ENCODE data around the gene CCDC187.
A peak's percentile ranks its signal among the peaks of the same experiment; 100 is the strongest.

CCDC187 gene

DNA sequence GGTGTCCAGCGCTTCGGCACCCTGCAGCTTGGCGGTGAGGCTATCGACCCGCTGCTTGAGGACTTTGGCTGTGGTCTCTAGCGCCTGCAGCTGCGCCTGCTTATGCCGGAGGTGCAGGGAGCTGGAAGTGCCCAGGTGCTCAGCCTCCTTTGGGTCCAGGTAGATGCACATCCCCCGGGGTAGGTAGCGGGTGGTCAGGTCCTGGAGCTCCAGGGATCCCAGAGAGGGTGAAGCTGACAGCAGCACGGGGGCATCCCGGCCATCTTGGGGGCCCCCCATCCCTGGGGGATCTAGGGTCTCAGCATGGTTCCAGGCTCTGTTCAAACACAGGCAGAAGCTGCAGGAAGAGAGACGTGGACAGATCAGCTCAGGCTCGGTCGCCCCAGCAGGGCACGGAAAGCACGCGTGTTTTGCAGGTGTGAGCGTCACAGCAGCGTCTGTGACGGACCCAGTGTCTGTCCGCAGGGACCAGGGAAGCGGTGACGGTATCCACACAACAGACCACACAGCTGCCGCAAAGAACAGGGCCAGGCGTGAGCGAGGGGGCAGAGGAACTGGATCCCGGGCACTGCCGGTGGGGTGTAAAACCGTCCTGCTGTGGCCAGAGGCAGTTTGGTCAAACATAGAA lies 17.4 kb downstream of the CCDC187 start:
- DNase-seq (ENCODE audit: low read depth in 1 of 2, low spot score in 1 of 2) = no peak

- no peak for DNase-seq (ENCODE audit: low read depth in 1 of 2, low spot score in 1 of 2)
Observed at GRCh38 chr9:136285501-136286358, 18.2 kb downstream of the CCDC187 start.

GRCh38 chr9:136284951-136285350 lies 18.9 kb downstream of the CCDC187 start:
- DNase-seq (ENCODE audit: low read depth in 1 of 2, low spot score in 1 of 2) = no peak

DNA sequence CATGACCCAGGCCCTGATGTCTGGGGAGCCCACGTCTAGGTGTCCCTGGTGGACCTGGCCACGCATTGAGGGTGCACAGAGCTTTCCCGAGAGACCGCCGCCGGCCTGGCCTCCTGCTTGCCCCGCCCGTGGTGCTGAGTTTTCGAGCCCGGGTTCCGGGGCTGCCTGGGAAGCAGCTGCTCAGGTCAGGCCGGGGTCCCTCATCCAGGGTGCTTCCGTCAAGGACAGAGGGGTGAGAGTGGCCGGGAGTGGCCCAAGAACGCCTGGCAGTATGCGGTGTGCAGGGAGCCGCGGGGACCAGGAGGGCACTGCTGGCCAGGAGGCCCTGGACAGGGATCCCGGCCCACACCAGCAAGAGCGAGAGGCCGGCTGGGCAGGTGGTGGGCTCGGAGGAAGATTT lies 19.6 kb downstream of the CCDC187 start:
- no peak for DNase-seq (ENCODE audit: low read depth in 1 of 2, low spot score in 1 of 2)

GRCh38 chr9:136283291-136284235 lies 20.3 kb downstream of the CCDC187 start:
- DNase-seq (ENCODE audit: low read depth in 1 of 2, low spot score in 1 of 2) = peak; percentile 48 to 57

DNA sequence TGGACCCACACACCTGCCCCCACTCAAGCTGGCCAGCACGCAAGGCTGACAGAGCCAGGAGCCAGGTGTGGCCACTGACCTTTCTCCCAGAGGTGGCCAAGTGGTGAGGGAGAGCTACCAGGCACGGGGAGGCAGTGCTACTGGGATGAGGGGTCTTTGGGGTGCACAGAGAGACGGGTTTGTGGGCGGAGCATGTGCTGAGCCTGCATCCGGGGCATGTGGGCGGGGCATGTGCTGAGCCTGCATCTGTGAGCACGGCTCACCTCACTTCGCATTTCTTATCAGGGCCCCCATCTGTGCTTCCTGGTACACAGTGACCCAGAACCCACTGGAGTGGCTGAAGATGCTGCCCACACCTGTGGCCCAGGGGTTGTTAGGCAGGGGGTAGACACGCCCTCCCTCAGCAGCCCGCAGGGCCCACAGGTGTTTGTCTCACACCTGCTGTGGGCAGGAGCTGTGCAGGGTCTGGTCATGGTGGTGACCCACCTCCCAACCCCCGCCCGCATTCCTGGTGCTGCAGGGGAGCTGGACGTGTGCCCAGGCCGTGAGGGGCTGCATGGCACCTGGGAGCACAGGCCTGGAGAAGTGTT lies 21.5 kb downstream of the CCDC187 start:
- DNase-seq (ENCODE audit: low read depth in 1 of 2, low spot score in 1 of 2) = no peak

GRCh38 chr9:136281421-136282271 lies 22.2 kb downstream of the CCDC187 start:
- no peak for DNase-seq (ENCODE audit: low read depth in 1 of 2, low spot score in 1 of 2)

DNA sequence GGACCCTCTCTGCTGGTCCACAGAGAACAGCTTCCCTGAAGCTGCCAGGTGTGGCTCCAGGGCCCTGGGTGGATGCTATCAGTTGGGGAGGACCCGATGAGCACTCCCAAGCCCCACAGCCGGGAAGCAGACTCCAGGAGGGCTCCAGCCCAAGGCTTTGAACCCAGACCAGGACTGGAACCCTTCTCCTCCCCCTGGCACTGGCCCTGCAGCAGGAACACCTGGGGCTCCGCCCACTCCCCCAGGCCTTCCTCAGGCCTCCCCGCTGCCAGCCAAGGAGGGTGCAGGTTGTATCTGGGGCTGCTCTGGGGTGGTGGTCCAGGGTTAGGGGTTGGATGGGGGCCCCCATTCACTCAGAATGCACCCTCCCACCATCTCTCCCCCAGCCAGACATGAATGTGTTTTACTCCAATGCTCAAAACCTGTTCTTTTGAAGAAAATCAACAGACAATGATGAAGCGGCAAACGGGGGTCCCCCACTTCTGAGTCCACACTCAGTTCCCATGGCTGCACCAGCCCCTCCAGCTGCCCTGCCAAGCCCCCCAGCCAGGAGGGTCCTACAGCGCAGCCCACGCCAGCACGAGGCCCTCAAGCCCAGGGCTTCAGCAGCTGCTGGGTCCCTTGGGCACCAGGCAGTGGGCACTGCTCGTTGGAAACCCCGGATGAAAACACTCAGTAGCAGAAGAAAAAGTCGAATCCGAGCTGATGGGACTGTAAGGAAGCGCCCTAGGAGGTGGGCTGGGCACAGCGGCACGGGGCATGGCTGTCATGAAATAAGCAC lies 23.2 kb downstream of the CCDC187 start:
- DNase-seq (ENCODE audit: low read depth in 1 of 2, low spot score in 1 of 2) = no peak

GRCh38 chr9:136279471-136279870 lies 24.4 kb downstream of the CCDC187 start:
- DNase-seq (ENCODE audit: low read depth in 1 of 2, low spot score in 1 of 2) = no peak

DNA sequence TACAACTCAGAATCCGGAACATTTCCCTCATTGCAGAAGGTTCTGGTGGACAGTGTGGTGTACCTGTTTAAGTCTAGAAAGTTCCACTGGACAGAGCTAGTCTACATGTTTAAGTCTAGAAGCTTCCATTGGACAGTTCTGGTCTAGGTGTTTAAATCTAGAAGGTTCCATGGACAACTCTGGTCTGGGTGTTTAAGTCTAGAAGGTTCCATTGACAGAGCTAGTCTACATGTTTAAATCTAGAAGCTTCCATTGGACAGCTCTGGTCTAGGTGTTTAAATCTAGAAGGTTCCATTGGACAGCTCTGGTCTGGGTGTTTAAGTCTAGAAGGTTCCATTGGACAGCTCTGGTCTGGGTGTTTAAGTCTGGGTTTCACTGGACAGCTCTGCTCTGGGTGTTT lies 25.0 kb downstream of the CCDC187 start:
- no peak for DNase-seq (ENCODE audit: low read depth in 1 of 2, low spot score in 1 of 2)

DNA sequence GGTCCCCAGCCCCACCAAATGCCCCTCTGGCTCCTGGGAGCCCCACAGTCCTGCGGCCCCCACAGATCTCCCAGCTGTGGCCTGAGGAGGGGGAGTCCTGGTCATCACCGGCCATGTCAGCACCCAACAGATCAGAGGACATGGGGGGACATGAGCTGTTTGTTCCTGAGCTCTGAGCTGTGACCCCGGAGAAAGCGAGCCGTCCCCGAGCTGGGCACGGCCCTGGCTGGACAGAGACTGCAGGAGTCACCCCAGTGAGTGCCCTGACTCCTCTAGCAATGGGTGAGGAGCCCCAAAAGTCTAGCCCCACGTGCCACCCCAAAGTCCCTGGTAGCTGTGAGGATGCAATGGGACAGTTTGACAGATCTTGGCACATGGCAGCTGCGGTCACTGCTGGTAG lies 25.7 kb downstream of the CCDC187 start:
- DNase-seq (ENCODE audit: low read depth in 1 of 2, low spot score in 1 of 2) = no peak

DNA sequence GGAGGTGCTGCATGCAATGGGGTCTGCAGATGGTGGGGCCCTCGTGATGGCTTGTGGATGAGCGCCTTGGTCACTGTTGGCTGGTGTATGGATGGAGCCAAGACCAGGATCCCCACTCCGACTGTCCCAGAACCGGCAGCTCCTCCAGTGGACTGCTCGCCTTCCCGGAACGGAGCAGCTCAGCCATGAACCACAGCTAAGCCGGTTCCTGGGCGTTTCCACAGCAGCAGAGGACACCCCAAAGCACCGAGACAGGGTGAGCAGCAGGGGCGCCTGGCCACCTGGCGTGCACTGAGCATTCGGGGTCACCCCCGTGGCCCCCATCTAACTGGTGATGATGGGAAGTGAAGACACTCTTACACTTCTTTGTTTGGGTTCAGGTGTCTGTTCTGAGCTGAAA lies 26.1 kb downstream of the CCDC187 start:
- DNase-seq (ENCODE audit: low read depth in 1 of 2, low spot score in 1 of 2) = no peak

DNA sequence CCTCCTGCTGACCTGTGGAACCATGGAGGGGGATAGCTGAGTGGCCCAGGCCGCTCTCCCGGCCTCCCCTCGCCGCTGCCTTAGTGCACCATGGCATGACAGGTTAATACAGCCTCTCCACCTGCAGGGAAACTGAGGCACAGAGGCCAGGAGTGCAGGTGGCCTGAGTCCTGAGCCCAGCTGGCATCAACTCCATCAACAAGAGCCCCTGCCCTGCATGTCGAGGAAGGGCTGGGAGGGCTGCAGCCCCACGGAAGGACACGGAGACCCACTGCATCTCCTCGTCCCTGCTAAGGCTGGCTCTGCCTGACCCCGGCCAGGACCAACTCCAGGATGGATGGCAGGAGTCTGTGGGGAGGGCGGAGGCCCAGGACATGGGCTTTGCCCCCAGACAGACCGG lies 27.2 kb downstream of the CCDC187 start:
- no peak for DNase-seq (ENCODE audit: low read depth in 1 of 2, low spot score in 1 of 2)

- DNase-seq (ENCODE audit: low read depth in 1 of 2, low spot score in 1 of 2) = no peak
Observed at GRCh38 chr9:136275655-136276429, 28.1 kb downstream of the CCDC187 start.

GRCh38 chr9:136274786-136275654 lies 28.9 kb downstream of the CCDC187 start:
- DNase-seq (ENCODE audit: low read depth in 1 of 2, low spot score in 1 of 2) = no peak

DNA sequence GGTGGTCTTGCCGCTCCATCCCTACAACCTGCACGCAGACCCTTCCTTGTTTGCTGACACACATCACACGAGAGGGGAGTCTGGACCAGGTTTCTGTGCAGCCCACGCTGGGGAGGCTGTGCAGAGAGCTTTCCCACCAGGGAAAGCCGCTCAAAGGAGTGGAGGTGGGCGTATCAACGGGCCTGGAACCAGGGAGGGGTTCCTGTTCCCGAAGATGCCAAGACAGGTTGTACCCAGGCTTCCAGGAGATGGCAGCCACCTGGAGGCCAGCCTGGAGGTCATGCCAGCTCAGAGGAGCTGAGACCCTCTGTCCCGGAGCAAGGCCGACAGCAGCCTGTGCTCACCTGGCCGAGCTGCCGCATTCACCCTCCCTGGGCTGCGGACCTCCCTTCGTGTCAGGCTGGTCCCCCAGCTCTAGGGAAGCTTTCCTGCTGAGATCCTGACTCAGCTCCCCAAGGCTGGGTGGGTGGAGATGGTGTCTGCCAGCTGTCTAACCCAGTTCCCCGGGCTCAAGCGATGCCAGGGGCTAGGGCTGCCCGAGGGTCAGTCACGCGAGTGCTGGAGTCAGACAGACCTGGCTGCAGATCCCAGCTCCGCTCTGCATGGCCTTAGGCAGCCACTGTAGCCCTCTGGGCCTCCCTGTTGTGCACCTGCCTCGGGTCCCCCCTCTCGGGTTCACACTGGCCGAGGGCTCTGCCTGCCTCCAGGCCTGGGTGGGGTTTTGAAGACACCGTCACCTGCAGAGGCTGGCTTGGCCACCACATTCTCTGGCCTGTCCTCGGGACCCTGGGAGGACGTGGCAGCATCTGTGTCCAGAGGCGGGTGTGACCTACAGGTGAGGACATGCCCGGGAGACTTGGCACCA lies 29.7 kb downstream of the CCDC187 start:
- DNase-seq (ENCODE audit: low read depth in 1 of 2, low spot score in 1 of 2) = no peak
